Gastrocnemius medialis (tissue), 4 donors: ENCODE measurements around the gene BEST3.

ENCODE experiments used
- CTCF ChIP-seq, 5 experiments: fragments of 450-650 bp in 3 of 5; fragments of 200-600 bp in 2 of 5; sonication (generic) in 2 of 5; IDR thresholded peaks in 4 of 5; conservative IDR thresholded peaks in 1 of 5; 1 replicate in 4 of 5; 2 replicates in 1 of 5; pipeline ENCODE4 v1.5.1; 2016 to 2019; ENCODE audit warnings: antibody characterized with exemption in 5 of 5, mild to moderate bottlenecking in 3 of 5, moderate library complexity in 3 of 5
- POLR2A ChIP-seq, 2 donors: fragments of 450-650 bp; IDR thresholded peaks; one replicate each; pipeline ENCODE4 v1.6.1; 2017; ENCODE audit warnings: antibody characterized with exemption in 2 of 2, mild to moderate bottlenecking in 2 of 2, moderate library complexity in 2 of 2

GRCh38 chr12:69663726-69664125 is 35.4 kb downstream of the BEST3 start:
- TF ChIP-seq CTCF (IDR thresholded peaks at IDR 0.05 in 4 of 5, conservative IDR thresholded peaks at IDR 0.05 in 1 of 5) (no peak), POLR2A (IDR thresholded peaks at IDR 0.05) (no peak)
